ENCODE results near the gene FAM177A1.

FAM177A1 gene

DNA sequence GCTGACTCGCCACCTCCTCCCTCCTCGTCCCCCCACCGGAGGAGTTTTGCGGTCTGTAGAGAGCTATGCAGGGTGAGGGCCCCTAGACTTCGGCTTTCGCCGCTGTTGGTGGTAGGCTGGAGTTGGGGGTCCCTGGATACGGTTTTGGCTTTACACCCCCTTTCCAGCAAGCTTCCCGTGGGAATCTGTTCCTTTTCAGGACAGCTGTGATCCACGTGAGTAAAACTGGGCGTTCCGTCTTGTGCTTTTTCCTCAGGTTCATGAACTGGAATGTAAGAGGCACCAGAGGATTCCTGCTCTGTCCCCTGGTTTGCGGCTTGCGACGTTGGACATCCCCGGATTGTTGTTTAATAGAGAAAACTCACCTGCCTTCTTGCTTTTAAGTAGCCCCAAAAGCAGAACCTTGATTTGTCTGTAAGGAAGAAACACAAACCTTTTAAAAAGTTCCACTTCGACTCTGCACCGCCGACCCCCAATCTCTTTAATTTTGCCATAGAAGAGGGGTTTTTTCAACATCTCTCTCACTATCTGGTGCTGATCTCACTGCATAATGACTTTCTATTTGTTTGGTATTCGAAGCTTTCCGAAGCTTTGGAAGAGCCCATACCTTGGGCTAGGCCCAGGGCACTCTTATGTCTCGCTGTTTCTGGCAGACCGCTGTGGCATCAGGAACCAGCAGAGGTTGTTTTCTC, 76.8 kb downstream of the FAM177A1 start:
- DNase-seq (ENCODE audit: low spot score) (peak; percentile 25), FAIRE-seq (no peak)

DNA sequence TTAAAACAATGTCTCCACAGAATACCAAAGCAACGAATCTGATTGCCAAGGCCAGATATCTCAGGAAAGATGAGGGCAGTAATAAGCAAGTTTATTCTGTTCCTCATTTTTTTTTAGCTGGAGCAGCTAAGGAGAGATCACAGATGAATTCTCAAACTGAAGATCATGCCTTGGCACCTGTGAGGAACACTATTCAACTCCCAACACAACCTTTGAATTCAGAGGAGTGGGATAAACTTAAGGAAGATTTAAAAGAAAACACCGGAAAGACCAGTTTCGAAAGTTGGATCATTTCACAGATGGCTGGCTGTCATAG, 77.3 kb downstream of the FAM177A1 start:
- FAIRE-seq (no peak), DNase-seq (ENCODE audit: low spot score) (no peak)

DNA sequence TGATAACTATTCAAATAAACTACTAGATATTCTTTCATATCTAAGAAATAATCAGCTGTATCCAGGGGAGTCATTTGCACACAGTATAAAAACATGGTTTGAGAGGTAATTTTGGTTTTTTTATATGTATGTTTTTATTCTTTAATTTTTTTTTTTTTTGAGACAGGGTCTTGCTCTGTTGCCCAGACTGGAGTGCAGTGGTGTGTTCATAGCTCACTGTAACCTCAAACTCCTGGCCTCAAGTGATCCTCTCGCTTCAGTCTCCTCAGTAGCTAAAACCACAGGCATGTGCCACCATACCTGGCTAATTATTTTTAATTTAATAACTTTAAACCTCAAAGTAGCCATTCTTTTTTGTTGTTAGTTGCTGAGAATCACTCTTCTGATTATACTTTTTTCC, 78.1 kb downstream of the FAM177A1 start:
- no peak for FAIRE-seq
- no peak for DNase-seq (ENCODE audit: low spot score)
